ENCODE results near the gene POU2AF1.

Gene POU2AF1

DNA sequence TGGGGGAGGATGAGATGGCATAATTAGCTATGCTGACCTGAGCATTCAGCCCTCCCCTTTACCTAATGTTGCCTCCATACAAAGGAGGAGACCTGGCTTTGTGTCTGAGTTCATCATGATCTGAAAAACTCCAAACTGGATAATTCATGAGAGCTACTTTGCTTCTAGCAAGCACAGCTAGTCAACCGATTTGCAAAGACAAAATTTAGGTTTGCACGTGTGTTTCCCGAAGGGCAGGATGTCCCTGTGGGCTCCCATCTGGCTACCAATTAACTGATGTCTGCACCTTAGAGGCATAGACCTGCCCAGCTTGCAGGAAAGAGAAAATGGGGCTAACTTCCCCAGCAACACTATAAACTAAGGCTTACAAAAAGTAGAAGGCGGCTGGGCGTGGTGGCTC, 42.2 kb upstream of the POU2AF1 start:
- no peak for TF ChIP-seq CTCF (conservative IDR thresholded peaks at IDR 0.05)
- H3K27ac ChIP-seq: peak overlapping the region; percentile 99; the same call in 1 of the 2 replicates

DNA sequence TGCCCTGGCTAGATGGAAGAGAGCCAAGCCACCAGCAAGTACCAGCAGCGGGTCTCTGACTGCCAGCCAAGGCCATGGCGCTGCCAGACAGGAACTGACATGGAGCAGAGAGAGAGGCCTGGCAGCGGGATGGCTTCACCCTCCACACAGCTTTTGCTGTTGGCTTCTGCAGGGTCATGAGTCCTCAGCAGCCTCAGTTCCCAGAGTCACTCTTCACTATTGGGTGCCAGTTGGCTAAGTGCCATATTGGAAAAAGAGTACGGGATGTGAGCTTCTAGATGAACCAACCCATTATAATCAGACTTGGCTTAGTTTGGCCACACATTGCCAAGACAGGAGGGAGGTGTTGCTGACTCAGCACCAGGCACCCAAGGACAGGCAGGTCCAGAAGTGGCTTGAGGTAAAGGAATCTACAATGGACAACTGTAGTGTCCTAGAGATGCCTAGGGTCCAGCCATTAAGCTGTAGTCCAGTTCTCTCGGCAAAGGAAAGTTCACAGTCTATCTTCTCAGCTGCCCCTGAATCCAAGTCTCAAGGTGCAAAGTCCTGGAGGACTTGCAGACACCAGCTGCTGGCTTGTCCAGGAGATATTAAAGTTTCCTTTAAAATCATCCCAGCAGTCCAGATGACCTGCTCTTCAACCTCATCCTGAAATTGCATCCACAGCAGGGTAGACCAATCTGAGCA, 40.7 kb upstream of the POU2AF1 start:
- H3K27ac ChIP-seq: peak overlapping the region; percentile 85; the same call in 1 of the 2 replicates

DNA sequence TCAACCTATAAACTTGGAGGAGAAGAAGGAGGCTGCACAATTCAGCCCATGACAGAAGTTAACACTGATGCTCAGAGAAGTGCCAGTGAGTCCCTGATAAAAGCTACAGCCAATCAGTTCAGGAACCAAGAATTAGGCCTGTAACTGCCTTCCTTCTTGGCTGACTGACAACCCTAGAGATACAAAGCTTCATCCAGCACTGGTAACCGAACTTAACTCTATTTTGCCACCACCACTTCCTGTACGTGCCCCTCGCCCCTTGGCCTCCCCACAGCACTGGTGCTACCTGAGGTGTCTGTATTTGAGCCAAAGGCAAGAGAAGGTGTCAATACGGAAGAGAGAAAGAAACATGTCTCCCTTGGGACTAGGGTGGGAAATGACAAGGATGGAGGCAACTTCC, 40.1 kb upstream of the POU2AF1 start:
- H3K27ac ChIP-seq: peak overlapping the region; percentile 85; the same call in 1 of the 2 replicates
- no peak for TF ChIP-seq CTCF (conservative IDR thresholded peaks at IDR 0.05)

More for the DNA sequence above, 40.7 kb upstream of the POU2AF1 start:
- no peak for TF ChIP-seq CTCF (conservative IDR thresholded peaks at IDR 0.05)

- TF ChIP-seq CTCF (conservative IDR thresholded peaks at IDR 0.05): no peak
- H3K27ac ChIP-seq: peak overlapping the region; percentile 85; the same call in 1 of the 2 replicates
Measured at GRCh38 chr11:111418436-111418787, 39.3 kb upstream of the POU2AF1 start.

- H3K27ac ChIP-seq: peak overlapping the region; percentile 85
- no peak for TF ChIP-seq CTCF (conservative IDR thresholded peaks at IDR 0.05)
Measured at GRCh38 chr11:111417766-111418435, 38.8 kb upstream of the POU2AF1 start.

DNA sequence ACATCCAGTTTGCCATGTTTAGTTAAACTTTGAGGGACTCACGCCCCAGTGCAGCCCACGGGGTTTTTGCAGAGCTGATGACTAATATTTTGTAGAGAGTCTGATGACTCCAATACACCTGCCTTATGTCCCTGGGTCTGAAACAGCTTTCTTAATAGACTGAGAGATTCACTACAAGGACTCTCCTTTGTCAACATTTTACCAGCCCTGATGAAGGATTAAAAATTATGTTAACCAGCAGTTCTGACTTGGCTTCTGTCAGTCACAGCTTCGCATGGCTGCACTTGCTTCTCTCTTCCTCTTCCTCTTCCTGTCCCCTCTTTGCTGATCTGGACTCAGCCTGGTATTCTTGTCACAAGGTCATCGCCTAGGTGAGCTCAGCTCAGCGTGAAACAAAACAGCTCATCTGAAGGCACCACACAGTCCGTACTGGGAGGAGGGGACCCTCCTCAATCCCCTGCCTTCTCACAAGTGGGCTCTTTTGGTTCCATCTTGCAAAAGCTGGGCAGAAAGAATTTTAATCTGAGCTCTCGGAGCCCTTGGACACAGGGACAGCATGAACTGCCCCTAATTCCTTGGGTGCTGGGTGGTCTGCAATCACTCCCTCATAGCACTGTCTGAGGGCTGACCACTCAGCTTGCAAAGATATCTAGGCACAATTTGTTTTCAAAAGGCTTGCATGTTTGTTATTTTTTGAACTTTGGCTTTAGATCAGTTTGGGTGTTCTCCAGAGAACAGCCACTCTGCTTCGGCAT, 38.1 kb upstream of the POU2AF1 start:
- peak overlapping the region; percentile 85 for H3K27ac ChIP-seq
- TF ChIP-seq CTCF (conservative IDR thresholded peaks at IDR 0.05): no peak

Data from VCaP (cell line).